CD14-positive monocyte (primary cell): Measurements from ENCODE around the gene SLC44A4. TPM values are rescaled to one million over a fixed set of nuclear protein-coding genes. Genes with fewer than 3 reads are reported as not detected.

Source experiments
- DNase-seq, 3 donors: peaks; one replicate each; pipeline ENCODE4 v3.0.0-alpha.2; 2011 to 2022
- H2AFZ ChIP-seq: 2 replicates; pipeline ENCODE4 v1.6.0; 2012; ENCODE audit warnings: mild to moderate bottlenecking, low read depth, low read length, inconsistent platforms; ENCODE audit not compliant: insufficient read depth, poor library complexity, severe bottlenecking
- H3K27ac ChIP-seq, 2 donors: 1 replicate in 1 of 2; 2 replicates in 1 of 2; pipeline ENCODE4 v1.5.1; 2012 to 2013; ENCODE audit warnings: low read length in 2 of 2, control low read depth in 1 of 2, inconsistent platforms in 1 of 2, low read depth in 1 of 2, mild to moderate bottlenecking in 1 of 2
- H3K27me3 ChIP-seq, 2 donors: one replicate each; pipeline versions ENCODE4 v1.6.0 to v1.6.1; 2011 to 2013; ENCODE audit warnings: low read length in 2 of 2; ENCODE audit not compliant: control insufficient read depth in 2 of 2, insufficient read depth in 2 of 2
- H3K36me3 ChIP-seq, 2 donors: replicated peaks in 1 of 2; 1 replicate in 1 of 2; 2 replicates in 1 of 2; pipeline versions ENCODE4 v1.5.1 to v1.6.1; 2012 to 2013; ENCODE audit warnings: low read length in 2 of 2, control low read depth in 1 of 2, inconsistent platforms in 1 of 2, mild to moderate bottlenecking in 1 of 2; ENCODE audit not compliant: insufficient read depth in 2 of 2, control insufficient read depth in 1 of 2
- H3K4me1 ChIP-seq, 2 donors: 1 replicate in 1 of 2; 2 replicates in 1 of 2; pipeline versions ENCODE4 v1.5.1 to v1.6.1; 2012 to 2013; ENCODE audit warnings: low read length in 2 of 2, control low read depth in 1 of 2, inconsistent platforms in 1 of 2, mild to moderate bottlenecking in 1 of 2, moderate library complexity in 1 of 2; ENCODE audit not compliant: insufficient read depth in 2 of 2, control insufficient read depth in 1 of 2
- H3K4me2 ChIP-seq: replicated peaks from 2 replicates; pipeline ENCODE3; 2012; ENCODE audit warnings: low read length, moderate library complexity, mild to moderate bottlenecking; ENCODE audit not compliant: poor library complexity, severe bottlenecking; ENCODE audit errors: extremely low read depth
- H3K4me3 ChIP-seq, 3 experiments: fragments of 200-600 bp in 1 of 3; sonication (generic) in 1 of 3; replicated peaks in 1 of 3; 1 replicate in 2 of 3; 2 replicates in 1 of 3; pipeline ENCODE4 v1.5.1; 2011 to 2013; ENCODE audit warnings: low read length in 3 of 3, mild to moderate bottlenecking in 3 of 3, control low read depth in 2 of 3, low read depth in 2 of 3, inconsistent platforms in 1 of 3, moderate library complexity in 1 of 3
- H3K79me2 ChIP-seq: 2 replicates; pipeline ENCODE4 v1.6.0; 2012; ENCODE audit warnings: mild to moderate bottlenecking, control low read depth, inconsistent platforms, low read length, moderate library complexity; ENCODE audit not compliant: insufficient read depth
- H3K9ac ChIP-seq: 2 replicates; pipeline ENCODE4 v1.6.0; 2017; ENCODE audit warnings: low read length, mild to moderate bottlenecking; ENCODE audit not compliant: insufficient read depth, poor library complexity, severe bottlenecking
- H3K9me3 ChIP-seq, 2 donors: replicated peaks in 1 of 2; 1 replicate in 1 of 2; 2 replicates in 1 of 2; pipeline versions ENCODE4 v1.5.1 to v1.6.1; 2012 to 2013; ENCODE audit warnings: low read length in 2 of 2, control low read depth in 1 of 2; ENCODE audit not compliant: control insufficient read depth in 1 of 2, insufficient read depth in 1 of 2
- H4K20me1 ChIP-seq: 2 replicates; pipeline ENCODE4 v1.6.0; 2012; ENCODE audit warnings: mild to moderate bottlenecking, low read length, control low read depth, moderate library complexity; ENCODE audit not compliant: insufficient read depth
- H3K27ac Mint-ChIP-seq, 7 donors: one replicate each; pipeline ENCODE4 v1.8.0; 2020; ENCODE audit warnings: mild to moderate bottlenecking in 7 of 7, mixed read lengths in 7 of 7, moderate library complexity in 6 of 7, inconsistent platforms in 2 of 7
- H3K27me3 Mint-ChIP-seq, 3 donors: one replicate each; pipeline ENCODE4 v1.8.0; 2021 to 2022; ENCODE audit warnings: low read depth in 3 of 3, mild to moderate bottlenecking in 3 of 3, mixed read lengths in 3 of 3, moderate library complexity in 3 of 3, inconsistent platforms in 1 of 3
- H3K36me3 Mint-ChIP-seq, 2 donors: one replicate each; pipeline ENCODE4 v1.8.0; 2020; ENCODE audit warnings: mixed read lengths in 2 of 2, inconsistent platforms in 1 of 2, mild to moderate bottlenecking in 1 of 2
- H3K4me1 Mint-ChIP-seq: one replicate; pipeline ENCODE4 v1.8.0; 2020; ENCODE audit warnings: mild to moderate bottlenecking, mixed read lengths
- H3K4me3 Mint-ChIP-seq, 2 donors: one replicate each; pipeline ENCODE4 v1.8.0; 2020; ENCODE audit warnings: mild to moderate bottlenecking in 2 of 2, mixed read lengths in 2 of 2, moderate library complexity in 1 of 2
- H3K9me3 Mint-ChIP-seq, 7 donors: one replicate each; pipeline ENCODE4 v1.8.0; 2020 to 2022; ENCODE audit warnings: mixed read lengths in 7 of 7, mild to moderate bottlenecking in 6 of 7, moderate library complexity in 6 of 7, inconsistent platforms in 2 of 7
- CTCF ChIP-seq: fragments of 200-600 bp; IDR thresholded peaks from one replicate; pipeline ENCODE4 v1.8.0; 2022; ENCODE audit warnings: antibody characterized with exemption, mild to moderate bottlenecking
- WGBS: methylation state at CpG from one replicate; pipeline ENCODE4 v1.1.5; 2013; ENCODE audit warnings: missing lambda C conversion rate; ENCODE audit not compliant: insufficient coverage; 5-methylcytosine and 5-hydroxymethylcytosine counted together
- intact Hi-C, 2 donors: fragments of 100-400 bp; cut with micrococcal nuclease; formaldehyde crosslinking; loops; one replicate each; pipeline versions ENCODE4 v1.15.0 to v1.15.1; 2023
- polyA plus RNA-seq, 3 donors: library from polyadenylated mRNA; depleted of rRNA in 1 of 3; unstranded in 2 of 3; stranded (reverse) in 1 of 3; fragments of 300-500 nt in 2 of 3; fragments of >200 nt in 1 of 3; fragmentation: Illumina TruSeq in 2 of 3; gene quantifications; 1 replicate in 2 of 3; 2 replicates in 1 of 3; pipeline ENCODE4 v1.2.3, GENCODE V29; 2012 to 2021

Gene SLC44A4
- polyA plus RNA-seq, 3 donors: 0.09 TPM; not detected in 2

GRCh38 chr6:31877125-31877650, 1.6 kb downstream of the SLC44A4 start:
- H3K36me3 ChIP-seq: peaks cover 24 to 27% of the 10 kb centered on the region in 2 donors
- no peaks in the 10 kb centered on the region for H3K27me3 ChIP-seq
- H2AFZ ChIP-seq: no peak overlapping the region
- WGBS: 100% methylated on average over 2 of the region's 3 CpGs
- Mint-ChIP-seq H3K9me3 (no peaks in the 10 kb centered on the region), H3K27me3 (peaks cover 5 to 7% (median 7%) of the 10 kb centered on the region in 3 donors), H3K4me3 (no peak overlapping the region), H3K27ac (no peak overlapping the region), H3K36me3 (peaks cover 26 to 33% of the 10 kb centered on the region in 2 donors), H3K4me1 (no peaks in the 10 kb centered on the region)
- H3K4me2 ChIP-seq: no peak overlapping the region
- intact Hi-C loops: no loop called here
- no peak for TF ChIP-seq CTCF
- no peak overlapping the region for H3K27ac ChIP-seq
- no peak overlapping the region for H3K4me3 ChIP-seq
- H3K79me2 ChIP-seq: no peaks in the 10 kb centered on the region
- H4K20me1 ChIP-seq: no peaks in the 10 kb centered on the region
- DNase-seq: no peak
- H3K9ac ChIP-seq: no peak overlapping the region
- H3K4me1 ChIP-seq: no peaks in the 10 kb centered on the region
- H3K9me3 ChIP-seq: no peaks in the 10 kb centered on the region

GRCh38 chr6:31876357-31876756, 2.4 kb downstream of the SLC44A4 start:
- Mint-ChIP-seq H3K27me3 (peaks cover 5 to 9% (median 8%) of the 10 kb centered on the region in 3 donors), H3K4me1 (no peaks in the 10 kb centered on the region), H3K36me3 (peaks cover 19 to 24% of the 10 kb centered on the region in 2 donors), H3K4me3 (no peak overlapping the region), H3K9me3 (no peaks in the 10 kb centered on the region), H3K27ac (no peak overlapping the region)
- no peaks in the 10 kb centered on the region for H3K27me3 ChIP-seq
- H3K36me3 ChIP-seq: peaks cover 18 to 20% of the 10 kb centered on the region in 2 donors
- no peak overlapping the region for H3K4me2 ChIP-seq
- no peak for DNase-seq
- no peaks in the 10 kb centered on the region for H3K9me3 ChIP-seq
- H2AFZ ChIP-seq: no peak overlapping the region
- no peak for TF ChIP-seq CTCF
- no peak overlapping the region for H3K27ac ChIP-seq
- H3K9ac ChIP-seq: no peak overlapping the region
- 100% methylated on average over 1 of the region's 7 CpGs for WGBS
- no peak overlapping the region for H3K4me3 ChIP-seq
- intact Hi-C loops: no loop called here
- H3K4me1 ChIP-seq: no peaks in the 10 kb centered on the region
- no peaks in the 10 kb centered on the region for H3K79me2 ChIP-seq
- H4K20me1 ChIP-seq: no peaks in the 10 kb centered on the region
